B cell (primary cell): Measurements from ENCODE around the gene RBP3. TPM values are rescaled to one million over a fixed set of nuclear protein-coding genes. Genes with fewer than 3 reads are reported as not detected.

Experiments used
- ATAC-seq: fragments of 200-7000 bp; cut with Tn5 transposase; one replicate; pipeline ENCODE4 v1.10.0; 2021; ENCODE audit warnings: low read depth, mild to moderate bottlenecking, moderate number of reproducible peaks, moderate library complexity
- CTCF ChIA-PET: fragments of 350-600 bp; sonication (Branson Sonifier 250); formaldehyde crosslinking; loops from one replicate; lab custom pipeline; 2021; ENCODE audit warnings: antibody characterized with exemption, inconsistent platforms; lab: Charles Lee
- POLR2A ChIA-PET: fragments of 350-600 bp; sonication (Branson Sonifier 250); formaldehyde crosslinking; loops from one replicate; lab custom pipeline; 2021; ENCODE audit warnings: antibody characterized with exemption; lab: Charles Lee
- DNase-seq: peaks from one replicate; pipeline ENCODE4 v3.0.0; 2013
- H2AFZ ChIP-seq: 2 replicates; pipeline ENCODE4 v1.6.1; 2012; ENCODE audit warnings: mild to moderate bottlenecking, low read depth, low read length; ENCODE audit not compliant: insufficient read depth, poor library complexity, severe bottlenecking
- H3K27ac ChIP-seq, 2 donors: 1 replicate in 1 of 2; 2 replicates in 1 of 2; pipeline ENCODE4 v1.5.1; 2012 to 2013; ENCODE audit warnings: low read length in 2 of 2, mild to moderate bottlenecking in 2 of 2, moderate library complexity in 1 of 2
- H3K27me3 ChIP-seq, 4 experiments: fragments of 200-600 bp in 1 of 4; sonication (generic) in 1 of 4; replicated peaks in 1 of 4; 1 replicate in 2 of 4; 2 replicates in 2 of 4; pipeline versions ENCODE4 v1.6.1 to v1.7.0; 2013 to 2016; ENCODE audit warnings: low read length in 3 of 4, mild to moderate bottlenecking in 2 of 4, mixed read lengths in 1 of 4, moderate library complexity in 1 of 4; ENCODE audit not compliant: insufficient read depth in 4 of 4, control insufficient read depth in 3 of 4; ENCODE audit errors: control extremely low read depth in 1 of 4
- H3K36me3 ChIP-seq, 2 experiments: replicated peaks in 1 of 2; 1 replicate in 1 of 2; 2 replicates in 1 of 2; pipeline versions ENCODE4 v1.6.1 to v1.7.1; 2013; ENCODE audit warnings: low read length in 1 of 2; ENCODE audit not compliant: insufficient read depth in 2 of 2, control insufficient read depth in 1 of 2; ENCODE audit errors: control extremely low read depth in 1 of 2, extremely low read depth in 1 of 2
- H3K4me1 ChIP-seq, 2 donors: fragments of 200-600 bp in 1 of 2; sonication (generic) in 1 of 2; 1 replicate in 1 of 2; 2 replicates in 1 of 2; pipeline versions ENCODE4 v1.5.1 to v1.6.1; 2013 to 2017; ENCODE audit warnings: low read length in 2 of 2; ENCODE audit not compliant: control insufficient read depth in 2 of 2, insufficient read depth in 2 of 2
- H3K4me2 ChIP-seq: replicated peaks from 2 replicates; pipeline ENCODE3; 2012; ENCODE audit warnings: mild to moderate bottlenecking, low read depth, low read length; ENCODE audit not compliant: poor library complexity, severe bottlenecking
- H3K4me3 ChIP-seq, 5 experiments: fragments of 200-600 bp in 1 of 5; sonication (generic) in 1 of 5; 1 replicate in 3 of 5; 2 replicates in 2 of 5; pipeline versions ENCODE4 v1.5.1 to v1.7.0; 2011 to 2016; ENCODE audit warnings: low read length in 4 of 5, mild to moderate bottlenecking in 4 of 5, low read depth in 2 of 5, control low read depth in 1 of 5, moderate library complexity in 1 of 5; ENCODE audit not compliant: insufficient read depth in 1 of 5; ENCODE audit errors: control extremely low read depth in 1 of 5, extremely low read depth in 1 of 5
- H3K79me2 ChIP-seq: fragments of 200-600 bp; sonication (generic); one replicate; pipeline ENCODE4 v1.6.0; 2016; ENCODE audit warnings: low read length; ENCODE audit not compliant: control insufficient read depth, insufficient read depth
- H3K9ac ChIP-seq: fragments of 200-600 bp; sonication (generic); 2 replicates; pipeline ENCODE4 v1.6.1; 2017; ENCODE audit warnings: mild to moderate bottlenecking, low read length, moderate library complexity
- H3K9me3 ChIP-seq, 3 donors: one replicate each; pipeline versions ENCODE4 v1.6.1 to v1.7.1; 2013; ENCODE audit warnings: low read length in 2 of 3; ENCODE audit not compliant: control insufficient read depth in 2 of 3, insufficient read depth in 1 of 3; ENCODE audit errors: control extremely low read depth in 1 of 3
- H4K20me1 ChIP-seq: 2 replicates; pipeline ENCODE4 v1.6.0; 2012; ENCODE audit warnings: mild to moderate bottlenecking, low read length; ENCODE audit not compliant: insufficient read depth, control insufficient read depth, poor library complexity, severe bottlenecking
- H3K27ac Mint-ChIP-seq: one replicate; pipeline ENCODE4 v1.8.0; 2021; ENCODE audit warnings: mixed read lengths
- H3K27me3 Mint-ChIP-seq: one replicate; pipeline ENCODE4 v1.8.0; 2021; ENCODE audit warnings: mixed read lengths
- H3K4me1 Mint-ChIP-seq: one replicate; pipeline ENCODE4 v1.8.0; 2021; ENCODE audit warnings: mixed read lengths
- H3K4me3 Mint-ChIP-seq: one replicate; pipeline ENCODE4 v1.8.0; 2021; ENCODE audit warnings: mixed read lengths
- H3K9me3 Mint-ChIP-seq: one replicate; pipeline ENCODE4 v1.8.0; 2022; ENCODE audit warnings: mixed read lengths; ENCODE audit not compliant: insufficient read depth
- CTCF ChIP-seq: fragments of 200-600 bp; IDR thresholded peaks from one replicate; pipeline ENCODE4 v1.8.0; 2022; ENCODE audit warnings: antibody characterized with exemption, mild to moderate bottlenecking
- EZH2 ChIP-seq: IDR thresholded peaks from 2 replicates; pipeline ENCODE4 v1.6.1; 2012; ENCODE audit warnings: borderline replicate concordance, low read depth, mild to moderate bottlenecking, moderate library complexity, low read length; ENCODE audit not compliant: insufficient read depth, poor library complexity, severe bottlenecking
- WGBS: methylation state at CpG from one replicate; pipeline ENCODE4 v1.1.5; 2013; ENCODE audit warnings: missing lambda C conversion rate; ENCODE audit not compliant: insufficient coverage; 5-methylcytosine and 5-hydroxymethylcytosine counted together
- intact Hi-C: fragments of 100-400 bp; cut with micrococcal nuclease; formaldehyde crosslinking; loops from one replicate; pipeline ENCODE4 v1.10.0; 2022
- polyA plus RNA-seq: library from polyadenylated mRNA; depleted of rRNA; stranded (reverse); fragments of >200 nt; gene quantifications from 2 replicates; pipeline ENCODE4 v1.2.3, GENCODE V29; 2012
- total RNA-seq, 2 donors: library from RNA; stranded (reverse); fragments of 120-200 nt in 1 of 2; gene quantifications; 1 replicate in 1 of 2; 2 replicates in 1 of 2; pipeline versions ENCODE4 v1.2.3 to v1.2.4, GENCODE V29; 2013 to 2022

The RBP3 gene
- total and polyA plus RNA-seq, 2 donors (not counting 1 experiment from before 2014, with no cell fraction given): not detected

GRCh38 chr10:47350671-47351640 is 2.8 kb downstream of the RBP3 start:
- no peaks in the 10 kb centered on the region for H3K79me2 ChIP-seq
- Mint-ChIP-seq H3K27me3 (no peaks in the 10 kb centered on the region), H3K4me3 (no peak overlapping the region), H3K9me3 (no peaks in the 10 kb centered on the region), H3K27ac (no peak overlapping the region), H3K4me1 (no peaks in the 10 kb centered on the region)
- no peaks in the 10 kb centered on the region for H3K36me3 ChIP-seq
- CTCF ChIA-PET: no interaction called here
- no peak overlapping the region for H2AFZ ChIP-seq
- no peak overlapping the region for H3K9ac ChIP-seq
- 95% methylated on average over 39 of the region's 39 CpGs for WGBS
- H3K4me3 ChIP-seq: no peak overlapping the region
- DNase-seq (no peak), ATAC-seq (no peak)
- H4K20me1 ChIP-seq: no peaks in the 10 kb centered on the region
- H3K27me3 ChIP-seq: no peaks in the 10 kb centered on the region
- H3K27ac ChIP-seq: no peak overlapping the region
- H3K9me3 ChIP-seq: no peaks in the 10 kb centered on the region
- intact Hi-C loops: no loop called here
- H3K4me1 ChIP-seq: no peaks in the 10 kb centered on the region
- TF ChIP-seq CTCF (no peak), EZH2 (no peak)
- no peak overlapping the region for H3K4me2 ChIP-seq
- POLR2A ChIA-PET: no interaction called here
